Measurements from ENCODE around the gene BACE1-AS. TPM values are rescaled to one million over a fixed set of nuclear protein-coding genes. Genes with fewer than 3 reads are reported as not detected.

The BACE1-AS gene
- 10 to 100 TPM; 10.8 to 18.1 (median 16.4) TPM for total RNA-seq
- 1 to 10 TPM; 5.7 to 7.2 (median 7.0) TPM for polyA plus RNA-seq
- long read RNA-seq, donor 1, partial matches to known transcripts = 0 of 4 reads
- long read RNA-seq, donor 1, other reads (novel, unspliced or antisense) = 0 of 4 reads
- long read RNA-seq, donor 2, partial matches to known transcripts = 0 of 3 reads
- long read RNA-seq, donor 2, other reads (novel, unspliced or antisense) = 0 of 3 reads

- peaks cover 2 to 89% of the 10 kb centered on the region in 2 donors for H3K36me3 ChIP-seq (ENCODE audit: insufficient read depth in 1 of 2, low read depth in 1 of 2)
- intact Hi-C loops (cut with DNase I) = no loop called here
- H3K27ac ChIP-seq = no peak within 1 kb of the TSS
- no peaks in the 10 kb centered on the region for H3K27me3 ChIP-seq (ENCODE audit: insufficient read depth in 3 of 3, low read length in 2 of 3)
- no peaks in the 10 kb centered on the region for H3K9me3 ChIP-seq
- WGBS, 3 donors = 86 to 92% (median 86%) methylated on average over 8 of the region's 8 CpGs
- no peaks in the 10 kb centered on the region for H3K4me1 ChIP-seq
- no peak for ATAC-seq
- no peak for DNase-seq
- TF ChIP-seq CTCF (IDR thresholded peaks at IDR 0.05) = no peak
- no peak within 1 kb of the TSS for H3K4me3 ChIP-seq
Measured at GRCh38 chr11:117290809-117291396, at the start of gene BACE1-AS. Gene BACE1-AS (plus strand): TSS chr11:117291346.

- H3K4me3 ChIP-seq = no peak overlapping the region
- H3K27me3 ChIP-seq (ENCODE audit: insufficient read depth in 3 of 3, low read length in 2 of 3) = no peaks in the 10 kb centered on the region
- H3K4me1 ChIP-seq = no peaks in the 10 kb centered on the region
- H3K9me3 ChIP-seq = no peaks in the 10 kb centered on the region
- no peak overlapping the region for H3K27ac ChIP-seq
- no peak for ATAC-seq
- DNase-seq = no peak
- intact Hi-C loops (cut with DNase I) = no loop called here
- 94 to 98% (median 95%) methylated on average over 4 of the region's 4 CpGs for whole genome bisulfite sequencing, 3 donors
- no peak for TF ChIP-seq CTCF (IDR thresholded peaks at IDR 0.05)
- peaks cover 2 to 86% of the 10 kb centered on the region in 2 donors for H3K36me3 ChIP-seq (ENCODE audit: insufficient read depth in 1 of 2, low read depth in 1 of 2)
Measured at GRCh38 chr11:117248341-117248740, 42.8 kb upstream of the BACE1-AS start.

- no peaks in the 10 kb centered on the region for H3K9me3 ChIP-seq
- no peak overlapping the region for H3K4me3 ChIP-seq
- H3K4me1 ChIP-seq = no peaks in the 10 kb centered on the region
- DNase-seq (no peak), ATAC-seq (no peak)
- H3K27me3 ChIP-seq (ENCODE audit: insufficient read depth in 3 of 3, low read length in 2 of 3) = no peaks in the 10 kb centered on the region
- intact Hi-C loops (cut with DNase I) = no loop called here
- H3K36me3 ChIP-seq (ENCODE audit: insufficient read depth in 1 of 2, low read depth in 1 of 2) = peaks cover 0 to 86% of the 10 kb centered on the region in 2 donors
- WGBS, 3 donors = 86 to 89% (median 88%) methylated on average over 4 of the region's 4 CpGs
- no peak for TF ChIP-seq CTCF (IDR thresholded peaks at IDR 0.05)
- no peak overlapping the region for H3K27ac ChIP-seq
Measured at GRCh38 chr11:117249571-117249970, 41.6 kb upstream of the BACE1-AS start.

- Histone ChIP-seq H3K9me3 (no peaks in the 10 kb centered on the region), H3K27ac (no peak overlapping the region), H3K4me1 (no peaks in the 10 kb centered on the region), H3K36me3 (ENCODE audit: insufficient read depth in 1 of 2, low read depth in 1 of 2) (peaks cover 0 to 85% of the 10 kb centered on the region in 2 donors), H3K4me3 (no peak overlapping the region), H3K27me3 (ENCODE audit: insufficient read depth in 3 of 3, low read length in 2 of 3) (no peaks in the 10 kb centered on the region)
- ATAC-seq = no peak
- no peak for TF ChIP-seq CTCF (IDR thresholded peaks at IDR 0.05)
- no peak for DNase-seq
- intact Hi-C loops (cut with DNase I) = no loop called here
- 85 to 92% (median 92%) methylated on average over 9 to 10 of the region's 10 CpGs for WGBS, 3 donors
Measured at GRCh38 chr11:117251506-117251905, 39.6 kb upstream of the BACE1-AS start.

Data from psoas muscle (tissue), 8 donors.